SK-N-SH treated with all-trans-retinoic acid at 6 μM for 48 hours (cell line): ENCODE data around the gene MYO7A.

Experiments
- ATAC-seq: fragments of 200-7000 bp; cut with Tn5 transposase; 3 replicates; pipeline ENCODE4 v1.9.1; 2020; ENCODE audit warnings: mild to moderate bottlenecking, moderate library complexity
- ARNTL ChIP-seq: fragments of 450-650 bp; formaldehyde crosslinking; IDR thresholded peaks from 2 replicates; pipeline ENCODE4 v1.5.0; 2020; ENCODE audit warnings: low read depth, mild to moderate bottlenecking, moderate library complexity, borderline replicate concordance
- BACH2 ChIP-seq: fragments of 250-450 bp; sonication (Bioruptor Pico); IDR thresholded peaks from 2 replicates; pipeline ENCODE4 v1.9.0; 2021; ENCODE audit warnings: mild to moderate bottlenecking, borderline replicate concordance
- CSDC2 ChIP-seq: fragments of 250-450 bp; sonication (Bioruptor Pico); IDR thresholded peaks from 2 replicates; pipeline ENCODE4 v1.5.0; 2020; ENCODE audit warnings: mild to moderate bottlenecking, moderate library complexity
- ESRRG ChIP-seq: fragments of 250-450 bp; sonication (Bioruptor Pico); IDR thresholded peaks from 2 replicates; pipeline ENCODE4 v1.6.1; 2021; ENCODE audit warnings: mild to moderate bottlenecking
- GLIS3 ChIP-seq: fragments of 250-450 bp; sonication (Bioruptor Pico); IDR thresholded peaks from 2 replicates; pipeline ENCODE4 v1.5.0; 2020; ENCODE audit warnings: mild to moderate bottlenecking, moderate library complexity
- ISL1 ChIP-seq: fragments of 250-450 bp; sonication (Bioruptor Pico); IDR thresholded peaks from 2 replicates; pipeline ENCODE4 v2.1.2; 2022; ENCODE audit warnings: mild to moderate bottlenecking, moderate library complexity
- OSR1 ChIP-seq: fragments of 250-450 bp; sonication (Bioruptor Pico); IDR thresholded peaks from 2 replicates; pipeline ENCODE4 v1.8.0; 2022; ENCODE audit warnings: moderate library complexity, mild to moderate bottlenecking, inconsistent platforms
- PPARA ChIP-seq: fragments of 250-450 bp; sonication (Bioruptor Pico); IDR thresholded peaks from 2 replicates; pipeline ENCODE4 v1.5.0; 2020; ENCODE audit warnings: mild to moderate bottlenecking, borderline replicate concordance
- RARB ChIP-seq: fragments of 250-450 bp; sonication (Bioruptor Pico); IDR thresholded peaks from 2 replicates; pipeline ENCODE4 v1.8.0; 2021; ENCODE audit warnings: mild to moderate bottlenecking, moderate library complexity
- SNAI2 ChIP-seq: fragments of 250-450 bp; sonication (Bioruptor Pico); IDR thresholded peaks from 2 replicates; pipeline ENCODE4 v1.5.0; 2020; ENCODE audit warnings: mild to moderate bottlenecking, moderate library complexity
- TCF4 ChIP-seq: fragments of 250-450 bp; sonication (Bioruptor Pico); IDR thresholded peaks from 2 replicates; pipeline ENCODE4 v1.8.0; 2021; ENCODE audit warnings: mild to moderate bottlenecking, moderate library complexity, borderline replicate concordance
- ZC3H10 ChIP-seq: fragments of 250-450 bp; sonication (Bioruptor Pico); IDR thresholded peaks from 2 replicates; pipeline ENCODE4 v1.5.1; 2021; ENCODE audit warnings: mild to moderate bottlenecking, moderate library complexity
- ZFP3 ChIP-seq: fragments of 250-450 bp; sonication (Bioruptor Pico); IDR thresholded peaks from 2 replicates; pipeline ENCODE4 v1.5.0; 2020; ENCODE audit warnings: mild to moderate bottlenecking, moderate library complexity
- ZNF565 ChIP-seq: fragments of 450-650 bp; formaldehyde crosslinking; conservative IDR thresholded peaks from 2 replicates; pipeline ENCODE4 v1.5.0; 2020; ENCODE audit warnings: low read depth, mild to moderate bottlenecking, moderate library complexity
- ZNF70 ChIP-seq: fragments of 450-650 bp; formaldehyde crosslinking; IDR thresholded peaks from 2 replicates; pipeline ENCODE4 v1.5.0; 2020; ENCODE audit warnings: mild to moderate bottlenecking, moderate library complexity
- TF ChIP-seq, protein P1 (sequence below): fragments of 250-450 bp; sonication (Bioruptor Pico); IDR thresholded peaks from 2 replicates; pipeline ENCODE4 v1.5.0; 2020; ENCODE audit warnings: mild to moderate bottlenecking, moderate library complexity
- TF ChIP-seq, protein P2 (sequence below): fragments of 250-450 bp; sonication (Bioruptor Pico); IDR thresholded peaks from 2 replicates; pipeline ENCODE4 v1.8.0; 2020; ENCODE audit warnings: mild to moderate bottlenecking, moderate library complexity, borderline replicate concordance
- TF ChIP-seq, protein P3 (sequence below): fragments of 250-450 bp; sonication (Bioruptor Pico); IDR thresholded peaks from 2 replicates; pipeline ENCODE4 v1.5.1; 2021; ENCODE audit warnings: mild to moderate bottlenecking, moderate library complexity
- TF ChIP-seq, protein P4 (sequence below): fragments of 250-450 bp; sonication (Bioruptor Pico); IDR thresholded peaks from 2 replicates; pipeline ENCODE4 v1.8.0; 2021; ENCODE audit warnings: low read depth, mild to moderate bottlenecking, moderate library complexity, borderline replicate concordance

The MYO7A gene

DNA sequence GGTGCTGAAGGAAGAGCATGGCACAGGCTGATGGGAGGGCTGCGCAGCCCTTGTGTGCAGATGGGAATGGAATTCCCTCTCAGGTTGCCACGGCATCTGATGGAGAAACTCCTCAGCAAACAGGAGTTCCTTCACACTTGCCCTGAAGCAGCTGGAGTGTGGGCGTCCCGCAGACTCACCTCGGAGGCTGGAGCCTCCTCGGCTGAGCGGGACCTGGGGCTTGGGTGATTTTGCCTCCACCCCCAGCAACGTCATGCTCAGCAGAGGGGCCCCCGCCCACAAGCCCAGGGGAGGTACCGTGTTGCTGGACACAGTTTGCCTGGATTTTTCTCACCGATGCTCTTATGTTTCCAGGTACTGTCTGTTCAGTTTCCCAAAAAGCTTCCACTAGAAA lies 63.4 kb downstream of the MYO7A start:
- TF ChIP-seq TCF4 (no peak), GLIS3 (CRISPR knock-in tag) (no peak)
- no peak for ATAC-seq

DNA sequence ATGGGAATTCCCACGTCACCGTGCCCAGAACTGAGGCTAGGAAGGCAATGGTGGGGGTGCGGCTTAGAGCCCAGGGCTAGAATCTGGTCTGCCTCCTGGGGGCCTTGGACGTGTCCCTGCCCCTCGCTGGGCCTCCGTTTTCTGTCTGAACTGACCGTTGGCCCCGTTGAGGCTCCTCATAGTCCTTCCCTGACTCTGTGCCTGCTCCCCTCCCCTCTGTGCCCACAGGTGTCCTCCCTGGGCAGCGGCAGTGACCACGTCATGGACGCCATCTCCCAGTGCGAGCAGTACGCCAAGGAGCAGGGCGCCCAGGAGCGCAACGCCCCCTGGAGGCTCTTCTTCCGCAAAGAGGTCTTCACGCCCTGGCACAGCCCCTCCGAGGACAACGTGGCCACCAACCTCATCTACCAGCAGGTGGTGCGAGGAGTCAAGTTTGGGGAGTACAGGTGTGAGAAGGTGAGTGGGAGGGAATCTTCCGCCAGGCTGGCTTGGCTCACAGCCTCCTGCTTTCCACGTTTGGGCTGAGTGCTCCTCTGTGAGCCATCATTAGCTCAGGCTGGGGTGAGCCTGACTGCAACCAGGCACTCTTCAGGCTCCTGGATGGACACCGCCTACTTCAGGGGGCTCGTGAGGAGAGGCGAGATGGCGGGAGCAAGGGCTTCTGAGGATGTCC lies 63.9 kb downstream of the MYO7A start:
- no peak for ATAC-seq
- TF ChIP-seq RARB (CRISPR knock-in tag), result no peak
- TF ChIP-seq, protein P1, sequence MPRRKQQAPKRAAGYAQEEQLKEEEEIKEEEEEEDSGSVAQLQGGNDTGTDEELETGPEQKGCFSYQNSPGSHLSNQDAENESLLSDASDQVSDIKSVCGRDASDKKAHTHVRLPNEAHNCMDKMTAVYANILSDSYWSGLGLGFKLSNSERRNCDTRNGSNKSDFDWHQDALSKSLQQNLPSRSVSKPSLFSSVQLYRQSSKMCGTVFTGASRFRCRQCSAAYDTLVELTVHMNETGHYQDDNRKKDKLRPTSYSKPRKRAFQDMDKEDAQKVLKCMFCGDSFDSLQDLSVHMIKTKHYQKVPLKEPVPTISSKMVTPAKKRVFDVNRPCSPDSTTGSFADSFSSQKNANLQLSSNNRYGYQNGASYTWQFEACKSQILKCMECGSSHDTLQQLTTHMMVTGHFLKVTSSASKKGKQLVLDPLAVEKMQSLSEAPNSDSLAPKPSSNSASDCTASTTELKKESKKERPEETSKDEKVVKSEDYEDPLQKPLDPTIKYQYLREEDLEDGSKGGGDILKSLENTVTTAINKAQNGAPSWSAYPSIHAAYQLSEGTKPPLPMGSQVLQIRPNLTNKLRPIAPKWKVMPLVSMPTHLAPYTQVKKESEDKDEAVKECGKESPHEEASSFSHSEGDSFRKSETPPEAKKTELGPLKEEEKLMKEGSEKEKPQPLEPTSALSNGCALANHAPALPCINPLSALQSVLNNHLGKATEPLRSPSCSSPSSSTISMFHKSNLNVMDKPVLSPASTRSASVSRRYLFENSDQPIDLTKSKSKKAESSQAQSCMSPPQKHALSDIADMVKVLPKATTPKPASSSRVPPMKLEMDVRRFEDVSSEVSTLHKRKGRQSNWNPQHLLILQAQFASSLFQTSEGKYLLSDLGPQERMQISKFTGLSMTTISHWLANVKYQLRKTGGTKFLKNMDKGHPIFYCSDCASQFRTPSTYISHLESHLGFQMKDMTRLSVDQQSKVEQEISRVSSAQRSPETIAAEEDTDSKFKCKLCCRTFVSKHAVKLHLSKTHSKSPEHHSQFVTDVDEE, result no peak
- TF ChIP-seq, protein P2, sequence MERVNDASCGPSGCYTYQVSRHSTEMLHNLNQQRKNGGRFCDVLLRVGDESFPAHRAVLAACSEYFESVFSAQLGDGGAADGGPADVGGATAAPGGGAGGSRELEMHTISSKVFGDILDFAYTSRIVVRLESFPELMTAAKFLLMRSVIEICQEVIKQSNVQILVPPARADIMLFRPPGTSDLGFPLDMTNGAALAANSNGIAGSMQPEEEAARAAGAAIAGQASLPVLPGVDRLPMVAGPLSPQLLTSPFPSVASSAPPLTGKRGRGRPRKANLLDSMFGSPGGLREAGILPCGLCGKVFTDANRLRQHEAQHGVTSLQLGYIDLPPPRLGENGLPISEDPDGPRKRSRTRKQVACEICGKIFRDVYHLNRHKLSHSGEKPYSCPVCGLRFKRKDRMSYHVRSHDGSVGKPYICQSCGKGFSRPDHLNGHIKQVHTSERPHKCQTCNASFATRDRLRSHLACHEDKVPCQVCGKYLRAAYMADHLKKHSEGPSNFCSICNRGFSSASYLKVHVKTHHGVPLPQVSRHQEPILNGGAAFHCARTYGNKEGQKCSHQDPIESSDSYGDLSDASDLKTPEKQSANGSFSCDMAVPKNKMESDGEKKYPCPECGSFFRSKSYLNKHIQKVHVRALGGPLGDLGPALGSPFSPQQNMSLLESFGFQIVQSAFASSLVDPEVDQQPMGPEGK (CRISPR knock-in tag), result no peak
- no peak for TF ChIP-seq SNAI2 (CRISPR knock-in tag)

DNA sequence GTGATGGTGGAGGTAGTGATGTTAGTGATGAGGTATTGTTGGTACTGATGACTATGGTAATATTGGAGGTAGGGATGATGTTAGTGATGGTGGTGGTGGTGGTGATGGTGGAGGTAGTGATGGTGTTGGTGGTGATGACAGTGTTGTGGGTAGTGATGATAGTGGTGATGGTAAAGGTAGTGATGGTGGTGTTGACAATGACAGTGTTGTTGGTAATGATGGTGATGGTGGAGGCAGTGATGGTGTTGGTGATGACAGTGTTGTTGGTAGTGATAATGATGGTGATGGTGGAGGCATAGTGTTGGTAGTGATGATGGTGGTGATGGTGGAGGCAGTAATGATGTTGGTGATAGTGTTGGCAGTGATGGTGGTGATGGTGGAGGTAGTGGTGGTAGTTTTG lies 65.1 kb downstream of the MYO7A start:
- TF ChIP-seq ZNF70 (CRISPR knock-in tag), result no peak
- TF ChIP-seq, protein P3, sequence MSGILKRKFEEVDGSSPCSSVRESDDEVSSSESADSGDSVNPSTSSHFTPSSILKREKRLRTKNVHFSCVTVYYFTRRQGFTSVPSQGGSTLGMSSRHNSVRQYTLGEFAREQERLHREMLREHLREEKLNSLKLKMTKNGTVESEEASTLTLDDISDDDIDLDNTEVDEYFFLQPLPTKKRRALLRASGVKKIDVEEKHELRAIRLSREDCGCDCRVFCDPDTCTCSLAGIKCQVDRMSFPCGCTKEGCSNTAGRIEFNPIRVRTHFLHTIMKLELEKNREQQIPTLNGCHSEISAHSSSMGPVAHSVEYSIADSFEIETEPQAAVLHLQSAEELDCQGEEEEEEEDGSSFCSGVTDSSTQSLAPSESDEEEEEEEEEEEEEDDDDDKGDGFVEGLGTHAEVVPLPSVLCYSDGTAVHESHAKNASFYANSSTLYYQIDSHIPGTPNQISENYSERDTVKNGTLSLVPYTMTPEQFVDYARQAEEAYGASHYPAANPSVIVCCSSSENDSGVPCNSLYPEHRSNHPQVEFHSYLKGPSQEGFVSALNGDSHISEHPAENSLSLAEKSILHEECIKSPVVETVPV (CRISPR knock-in tag), result no peak
- no peak for TF ChIP-seq ZNF565
- no peak for TF ChIP-seq ARNTL (CRISPR knock-in tag)
- no peak for TF ChIP-seq PPARA (CRISPR knock-in tag)
- no peak for TF ChIP-seq CSDC2 (CRISPR knock-in tag)
- TF ChIP-seq, protein P2 (CRISPR knock-in tag), result no peak
- TF ChIP-seq, protein P4, sequence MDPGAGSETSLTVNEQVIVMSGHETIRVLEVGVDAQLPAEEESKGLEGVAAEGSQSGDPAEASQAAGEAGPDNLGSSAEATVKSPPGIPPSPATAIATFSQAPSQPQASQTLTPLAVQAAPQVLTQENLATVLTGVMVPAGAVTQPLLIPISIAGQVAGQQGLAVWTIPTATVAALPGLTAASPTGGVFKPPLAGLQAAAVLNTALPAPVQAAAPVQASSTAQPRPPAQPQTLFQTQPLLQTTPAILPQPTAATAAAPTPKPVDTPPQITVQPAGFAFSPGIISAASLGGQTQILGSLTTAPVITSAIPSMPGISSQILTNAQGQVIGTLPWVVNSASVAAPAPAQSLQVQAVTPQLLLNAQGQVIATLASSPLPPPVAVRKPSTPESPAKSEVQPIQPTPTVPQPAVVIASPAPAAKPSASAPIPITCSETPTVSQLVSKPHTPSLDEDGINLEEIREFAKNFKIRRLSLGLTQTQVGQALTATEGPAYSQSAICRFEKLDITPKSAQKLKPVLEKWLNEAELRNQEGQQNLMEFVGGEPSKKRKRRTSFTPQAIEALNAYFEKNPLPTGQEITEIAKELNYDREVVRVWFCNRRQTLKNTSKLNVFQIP (CRISPR knock-in tag), result no peak
- TF ChIP-seq ISL1 (CRISPR knock-in tag), result no peak
- TF ChIP-seq GLIS3 (CRISPR knock-in tag), result no peak
- TF ChIP-seq SNAI2 (CRISPR knock-in tag), result no peak
- no peak for TF ChIP-seq OSR1 (CRISPR knock-in tag)
- no peak for TF ChIP-seq TCF4
- TF ChIP-seq ZFP3 (CRISPR knock-in tag), result no peak
- TF ChIP-seq RARB (CRISPR knock-in tag), result no peak
- TF ChIP-seq BACH2 (CRISPR knock-in tag), result no peak
- TF ChIP-seq ESRRG (CRISPR knock-in tag), result no peak
- no peak for TF ChIP-seq ZC3H10 (CRISPR knock-in tag)
- ATAC-seq, result no peak
